SK-N-SH (cell line): ENCODE measurements around the gene ENTPD2. TPM values are rescaled to one million over a fixed set of nuclear protein-coding genes. Genes with fewer than 3 reads are reported as not detected.

Experiments used
- CTCF ChIA-PET: fragments of 300-600, 350-600 bp; formaldehyde crosslinking; extraction: SDS; loops from one replicate; lab custom pipeline; 2021; lab: Yijun Ruan, JAX
- POLR2A ChIA-PET: fragments of 350-600 bp; sonication (Branson Sonifier 250); formaldehyde crosslinking; extraction: SDS; loops from one replicate; lab custom pipeline; 2020; ENCODE audit warnings: antibody characterized with exemption, inconsistent platforms; lab: Yijun Ruan, JAX
- DNase-seq: peaks from one replicate; pipeline ENCODE4 v3.0.0; 2012
- H2AFZ ChIP-seq: fragments of 200-600 bp; sonication (generic); 2 replicates; pipeline ENCODE4 v1.8.1; 2016; ENCODE audit warnings: antibody characterized with exemption, mild to moderate bottlenecking, low read depth
- H3F3A ChIP-seq: fragments of 200-600 bp; sonication (generic); replicated peaks from 2 replicates; pipeline ENCODE3; 2016; ENCODE audit warnings: antibody characterized with exemption, mild to moderate bottlenecking; ENCODE audit not compliant: insufficient read depth
- H3K27ac ChIP-seq, 2 experiments: fragments of 200-500 bp in 1 of 2; fragments of 200-600 bp in 1 of 2; sonication (Bioruptor generic) in 1 of 2; sonication (generic), shearing (Covaris generic) in 1 of 2; 2 replicates each; pipeline versions ENCODE4 v1.5.1 to v1.6.1; 2014 to 2016; ENCODE audit warnings: low read depth in 2 of 2, inconsistent platforms in 1 of 2, low read length in 1 of 2, mild to moderate bottlenecking in 1 of 2, mixed read lengths in 1 of 2
- H3K27me3 ChIP-seq: fragments of 200-600 bp; sonication (generic), shearing (Covaris generic); 2 replicates; pipeline ENCODE4 v1.6.1; 2016; ENCODE audit warnings: mixed run types; ENCODE audit not compliant: insufficient read depth
- H3K36me3 ChIP-seq, 2 experiments: fragments of 200-500 bp in 1 of 2; fragments of 200-600 bp in 1 of 2; sonication (Bioruptor generic) in 1 of 2; sonication (generic) in 1 of 2; replicated peaks in 1 of 2; 2 replicates each; pipeline versions ENCODE3 to v1.5.1; 2014 to 2016; ENCODE audit warnings: low read length in 1 of 2, mild to moderate bottlenecking in 1 of 2; ENCODE audit not compliant: insufficient read depth in 2 of 2, control insufficient read depth in 1 of 2
- H3K4me1 ChIP-seq, 2 experiments: fragments of 200-500 bp in 1 of 2; fragments of 200-600 bp in 1 of 2; sonication (Bioruptor generic) in 1 of 2; sonication (generic), shearing (Covaris generic) in 1 of 2; 2 replicates each; pipeline versions ENCODE4 v1.5.1 to v1.6.1; 2014 to 2016; ENCODE audit warnings: low read depth in 1 of 2, low read length in 1 of 2, mixed run types in 1 of 2; ENCODE audit not compliant: insufficient read depth in 2 of 2, control insufficient read depth in 1 of 2
- H3K4me2 ChIP-seq: fragments of 200-600 bp; sonication (generic), shearing (Covaris generic); 2 replicates; pipeline ENCODE4 v1.6.1; 2017; ENCODE audit warnings: mixed run types
- H3K4me3 ChIP-seq, 2 experiments: fragments of 200-500 bp in 1 of 2; fragments of 200-600 bp in 1 of 2; sonication (Bioruptor generic) in 1 of 2; sonication (generic), shearing (Covaris generic) in 1 of 2; 2 replicates each; pipeline versions ENCODE4 v1.5.1 to v1.8.1; 2014 to 2016; ENCODE audit warnings: low read depth in 2 of 2, inconsistent platforms in 1 of 2, low read length in 1 of 2, mild to moderate bottlenecking in 1 of 2, mixed read lengths in 1 of 2, moderate library complexity in 1 of 2
- H3K79me2 ChIP-seq: fragments of 200-600 bp; sonication (generic); 2 replicates; pipeline ENCODE4 v1.8.1; 2017; ENCODE audit warnings: mild to moderate bottlenecking; ENCODE audit not compliant: insufficient read depth
- H3K9ac ChIP-seq: fragments of 200-600 bp; sonication (generic); 2 replicates; pipeline ENCODE4 v1.6.1; 2017; ENCODE audit warnings: mixed run types
- H3K9me2 ChIP-seq: fragments of 200-600 bp; sonication (generic); 2 replicates; pipeline ENCODE4 v1.6.1; 2017; ENCODE audit warnings: mixed run types
- H3K9me3 ChIP-seq: fragments of 200-600 bp; sonication (generic); 2 replicates; pipeline ENCODE4 v1.6.1; 2017; ENCODE audit warnings: mixed run types, mild to moderate bottlenecking, moderate library complexity
- H4K20me1 ChIP-seq: fragments of 200-600 bp; sonication (generic); 2 replicates; pipeline ENCODE4 v1.6.1; 2017; ENCODE audit warnings: mild to moderate bottlenecking, mixed run types; ENCODE audit not compliant: insufficient read depth
- CHD2 ChIP-seq: fragments of 150-350 bp; IDR thresholded peaks from 2 replicates; pipeline ENCODE4 v1.6.1; 2018; ENCODE audit warnings: low read length; ENCODE audit not compliant: partially characterized antibody
- ELF1 ChIP-seq: IDR thresholded peaks from 2 replicates; pipeline ENCODE4 v1.4.0; 2012
- EP300 ChIP-seq, 2 experiments: IDR thresholded peaks; 2 replicates each; pipeline versions ENCODE4 v1.4.0 to v1.6.1; 2012; ENCODE audit warnings: borderline replicate concordance in 1 of 2, low read depth in 1 of 2, low read length in 1 of 2
- EZH2phosphoT487 ChIP-seq: fragments of 200-600 bp; sonication (generic); IDR thresholded peaks from 2 replicates; pipeline ENCODE4 v1.6.1; 2017; ENCODE audit warnings: low read depth, mixed run types, mild to moderate bottlenecking, antibody characterized with exemption, moderate library complexity, borderline replicate concordance
- FOSL2 ChIP-seq: IDR thresholded peaks from 2 replicates; pipeline ENCODE4 v1.4.0; 2012; ENCODE audit warnings: low read depth, mild to moderate bottlenecking, moderate library complexity, borderline replicate concordance
- GATA2 ChIP-seq: sonication (generic); formaldehyde crosslinking; IDR thresholded peaks from 2 replicates; pipeline ENCODE4 v1.5.0; 2020; ENCODE audit warnings: mild to moderate bottlenecking, missing genetic modification reagents
- JUND ChIP-seq: IDR thresholded peaks from 2 replicates; pipeline ENCODE4 v1.4.0; 2012
- MEF2A ChIP-seq: IDR thresholded peaks from 2 replicates; pipeline ENCODE4 v1.4.0; 2012; ENCODE audit warnings: low read depth, borderline replicate concordance
- MXI1 ChIP-seq: IDR thresholded peaks from 2 replicates; pipeline ENCODE4 v1.6.1; 2012; ENCODE audit warnings: mild to moderate bottlenecking, low read depth, low read length, improper control_type of control experiment
- NFIC ChIP-seq: IDR thresholded peaks from 2 replicates; pipeline ENCODE4 v1.4.0; 2012; ENCODE audit warnings: borderline replicate concordance
- RCOR1 ChIP-seq: fragments of 150-350 bp; IDR thresholded peaks from 2 replicates; pipeline ENCODE4 v1.6.1; 2017; ENCODE audit warnings: antibody characterized with exemption, low read length
- RXRA ChIP-seq: IDR thresholded peaks from 2 replicates; pipeline ENCODE4 v1.4.0; 2012; ENCODE audit warnings: low read depth, mild to moderate bottlenecking, borderline replicate concordance
- SIN3A ChIP-seq: IDR thresholded peaks from 2 replicates; pipeline ENCODE4 v1.6.1; 2012; ENCODE audit warnings: low read depth, mild to moderate bottlenecking, low read length, moderate library complexity, borderline replicate concordance
- SMC3 ChIP-seq: IDR thresholded peaks from 2 replicates; pipeline ENCODE4 v1.6.1; 2012; ENCODE audit warnings: low read depth, low read length, improper control_type of control experiment
- TCF12 ChIP-seq: IDR thresholded peaks from 2 replicates; pipeline ENCODE4 v1.4.0; 2012
- ZBTB33 ChIP-seq: IDR thresholded peaks from 2 replicates; pipeline ENCODE4 v1.4.0; 2012; ENCODE audit warnings: low read depth, borderline replicate concordance
- WGBS: methylation state at CpG from one replicate; pipeline ENCODE4 v1.1.6; 2017; ENCODE audit warnings: low lambda C conversion rate; 5-methylcytosine and 5-hydroxymethylcytosine counted together
- polyA plus RNA-seq, 3 experiments: library from polyadenylated mRNA; depleted of rRNA; stranded (reverse); fragments of >200 nt; gene quantifications; 2 replicates each; pipeline ENCODE4 v1.2.3, GENCODE V29; 2012
- TF ChIP-seq, protein P1 (sequence below): fragments of 200-600 bp; sonication (generic); IDR thresholded peaks from 2 replicates; pipeline ENCODE4 v1.6.1; 2017; ENCODE audit warnings: antibody characterized with exemption, mild to moderate bottlenecking, moderate library complexity
- TF ChIP-seq, protein P2 (sequence below): IDR thresholded peaks from 2 replicates; pipeline ENCODE4 v1.4.0; 2012; ENCODE audit warnings: low read depth
- TF ChIP-seq, protein P3 (sequence below): IDR thresholded peaks from 2 replicates; pipeline ENCODE4 v1.6.1; 2012; ENCODE audit warnings: mild to moderate bottlenecking, low read depth, low read length, moderate library complexity

The ENTPD2 gene
- polyA plus RNA-seq, 1 of the 3 experiments (the other 2 are of a cell fraction) = not detected

DNA sequence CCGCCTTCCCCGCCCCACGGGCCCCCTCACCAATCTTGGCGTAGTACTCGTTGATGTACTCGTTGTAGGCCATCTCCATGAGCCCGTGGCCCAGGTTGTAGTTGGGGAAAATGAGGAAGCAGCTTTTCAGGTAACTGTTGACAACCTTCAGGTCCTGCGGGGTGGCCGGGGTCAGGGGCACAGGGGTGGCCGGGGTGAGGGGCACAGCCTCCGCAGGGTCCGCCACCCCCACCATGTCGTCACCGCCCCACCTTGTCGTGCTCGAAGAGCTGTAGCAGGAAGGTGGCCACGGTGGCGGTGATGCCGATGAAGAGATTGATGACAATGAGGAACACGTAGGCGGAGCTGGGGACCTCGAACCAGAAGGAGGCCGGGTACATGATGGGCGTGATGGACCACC is 42.7 kb downstream of the ENTPD2 start:
- H2AFZ ChIP-seq = no peak overlapping the region
- H3K4me3 ChIP-seq = no peak overlapping the region
- H3K9me3 ChIP-seq = no peaks in the 10 kb centered on the region
- CTCF ChIA-PET = interaction anchor here (1.1 to 2.2 kb wide), 3 partner anchors 18 to 63 kb away, joined by 3 to 10 read pairs (median 3); no protein-coding TSS in a partner anchor
- TF ChIP-seq FOSL2 = no peak
- no peak for TF ChIP-seq CHD2
- TF ChIP-seq GATA2 (CRISPR knock-in tag) = no peak
- TF ChIP-seq JUND = no peak
- no peak for TF ChIP-seq EP300 (IDR thresholded peaks at IDR 0.05; ENCODE audit: borderline replicate concordance in 1 of 2, low read depth in 1 of 2, low read length in 1 of 2)
- no peak for TF ChIP-seq TCF12
- TF ChIP-seq SIN3A = no peak
- no peak for TF ChIP-seq RCOR1
- no peak for TF ChIP-seq ELF1
- TF ChIP-seq, all 33 proteins: peak for 0
- POLR2A ChIA-PET = no interaction called here
- Histone ChIP-seq H3K9me2 (no peaks in the 10 kb centered on the region), H3K36me3 (peaks cover 0 to 15% of the 10 kb centered on the region in 2 experiments), H3K27me3 (no peaks in the 10 kb centered on the region), H4K20me1 (no peaks in the 10 kb centered on the region), H3K79me2 (no peaks in the 10 kb centered on the region), H3K4me2 (no peak overlapping the region), H3F3A (no peaks in the 10 kb centered on the region), H3K27ac (no peak overlapping the region), H3K4me1 (no peaks in the 10 kb centered on the region), H3K9ac (no peak overlapping the region)
- DNase-seq = no peak
- WGBS = 97% methylated on average over 24 of the region's 24 CpGs

DNA sequence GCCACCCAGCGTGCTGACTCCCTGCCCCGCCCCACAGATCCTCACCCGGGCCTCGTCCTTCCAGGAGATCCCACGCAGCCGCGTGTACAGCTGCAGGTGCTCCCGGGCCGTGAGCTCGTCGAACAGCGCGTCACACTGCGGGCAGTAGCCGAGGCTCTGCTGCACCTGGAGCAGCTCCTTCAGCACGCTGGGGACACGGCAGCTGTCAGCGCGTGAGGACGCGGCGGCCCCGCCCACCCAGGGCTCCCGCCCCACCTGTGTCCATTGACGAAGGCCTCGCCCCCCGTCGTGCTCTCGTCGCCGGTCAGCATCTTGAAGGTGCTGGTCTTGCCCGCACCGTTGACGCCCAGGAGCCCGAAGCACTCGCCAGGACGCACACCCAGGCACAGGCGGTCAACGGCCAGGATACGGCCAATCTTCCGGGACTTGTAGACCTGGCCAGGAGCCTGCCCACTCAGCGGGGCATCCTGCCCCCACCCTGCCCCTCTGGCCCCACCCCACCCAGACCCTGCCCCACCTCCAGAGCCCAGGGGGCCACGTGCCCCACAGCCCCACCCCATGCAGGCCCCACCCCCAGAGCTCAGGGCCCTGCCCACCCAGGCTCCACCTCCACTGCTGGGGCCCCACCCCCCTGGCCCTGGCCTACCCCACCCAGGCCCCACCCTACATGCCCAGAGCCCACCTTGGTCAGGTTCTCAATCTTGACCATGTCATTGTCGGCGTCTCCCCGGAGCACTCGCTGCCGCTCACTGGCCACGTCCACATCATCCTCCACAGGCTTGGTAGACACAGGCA is 43.7 kb downstream of the ENTPD2 start:
- CTCF ChIA-PET = interaction anchor here (0.7 to 2.2 kb wide), 5 partner anchors 18 to 37 kb away, joined by 3 to 10 read pairs (median 6); partner anchors contain the start of genes ABCA2 and PAXX
- no peak overlapping the region for H3K9ac ChIP-seq
- H3K79me2 ChIP-seq = no peaks in the 10 kb centered on the region
- no peak overlapping the region for H3K4me3 ChIP-seq
- H3K27me3 ChIP-seq = no peaks in the 10 kb centered on the region
- no peaks in the 10 kb centered on the region for H3F3A ChIP-seq
- no peaks in the 10 kb centered on the region for H3K9me3 ChIP-seq
- no peak overlapping the region for H2AFZ ChIP-seq
- peaks cover 0 to 10% of the 10 kb centered on the region in 2 experiments for H3K36me3 ChIP-seq
- no peak overlapping the region for H3K4me2 ChIP-seq
- H3K9me2 ChIP-seq = no peaks in the 10 kb centered on the region
- no peaks in the 10 kb centered on the region for H3K4me1 ChIP-seq
- no peaks in the 10 kb centered on the region for H4K20me1 ChIP-seq
- no peak for DNase-seq
- 97% methylated on average over 12 of the region's 49 CpGs for WGBS
- H3K27ac ChIP-seq = no peak overlapping the region
- POLR2A ChIA-PET = no interaction called here
- TF ChIP-seq EP300 (IDR thresholded peaks at IDR 0.05; ENCODE audit: borderline replicate concordance in 1 of 2, low read depth in 1 of 2, low read length in 1 of 2) = no peak
- TF ChIP-seq, protein P1, sequence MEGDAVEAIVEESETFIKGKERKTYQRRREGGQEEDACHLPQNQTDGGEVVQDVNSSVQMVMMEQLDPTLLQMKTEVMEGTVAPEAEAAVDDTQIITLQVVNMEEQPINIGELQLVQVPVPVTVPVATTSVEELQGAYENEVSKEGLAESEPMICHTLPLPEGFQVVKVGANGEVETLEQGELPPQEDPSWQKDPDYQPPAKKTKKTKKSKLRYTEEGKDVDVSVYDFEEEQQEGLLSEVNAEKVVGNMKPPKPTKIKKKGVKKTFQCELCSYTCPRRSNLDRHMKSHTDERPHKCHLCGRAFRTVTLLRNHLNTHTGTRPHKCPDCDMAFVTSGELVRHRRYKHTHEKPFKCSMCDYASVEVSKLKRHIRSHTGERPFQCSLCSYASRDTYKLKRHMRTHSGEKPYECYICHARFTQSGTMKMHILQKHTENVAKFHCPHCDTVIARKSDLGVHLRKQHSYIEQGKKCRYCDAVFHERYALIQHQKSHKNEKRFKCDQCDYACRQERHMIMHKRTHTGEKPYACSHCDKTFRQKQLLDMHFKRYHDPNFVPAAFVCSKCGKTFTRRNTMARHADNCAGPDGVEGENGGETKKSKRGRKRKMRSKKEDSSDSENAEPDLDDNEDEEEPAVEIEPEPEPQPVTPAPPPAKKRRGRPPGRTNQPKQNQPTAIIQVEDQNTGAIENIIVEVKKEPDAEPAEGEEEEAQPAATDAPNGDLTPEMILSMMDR = no peak
- no peak for TF ChIP-seq RXRA
- TF ChIP-seq, protein P2, sequence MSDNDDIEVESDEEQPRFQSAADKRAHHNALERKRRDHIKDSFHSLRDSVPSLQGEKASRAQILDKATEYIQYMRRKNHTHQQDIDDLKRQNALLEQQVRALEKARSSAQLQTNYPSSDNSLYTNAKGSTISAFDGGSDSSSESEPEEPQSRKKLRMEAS = no peak
- TF ChIP-seq EZH2phosphoT487 = no peak
- no peak for TF ChIP-seq SIN3A
- no peak for TF ChIP-seq RCOR1
- no peak for TF ChIP-seq NFIC
- no peak for TF ChIP-seq GATA2 (CRISPR knock-in tag)
- no peak for TF ChIP-seq MXI1
- no peak for TF ChIP-seq ZBTB33
- TF ChIP-seq FOSL2 = no peak
- TF ChIP-seq, protein P3, sequence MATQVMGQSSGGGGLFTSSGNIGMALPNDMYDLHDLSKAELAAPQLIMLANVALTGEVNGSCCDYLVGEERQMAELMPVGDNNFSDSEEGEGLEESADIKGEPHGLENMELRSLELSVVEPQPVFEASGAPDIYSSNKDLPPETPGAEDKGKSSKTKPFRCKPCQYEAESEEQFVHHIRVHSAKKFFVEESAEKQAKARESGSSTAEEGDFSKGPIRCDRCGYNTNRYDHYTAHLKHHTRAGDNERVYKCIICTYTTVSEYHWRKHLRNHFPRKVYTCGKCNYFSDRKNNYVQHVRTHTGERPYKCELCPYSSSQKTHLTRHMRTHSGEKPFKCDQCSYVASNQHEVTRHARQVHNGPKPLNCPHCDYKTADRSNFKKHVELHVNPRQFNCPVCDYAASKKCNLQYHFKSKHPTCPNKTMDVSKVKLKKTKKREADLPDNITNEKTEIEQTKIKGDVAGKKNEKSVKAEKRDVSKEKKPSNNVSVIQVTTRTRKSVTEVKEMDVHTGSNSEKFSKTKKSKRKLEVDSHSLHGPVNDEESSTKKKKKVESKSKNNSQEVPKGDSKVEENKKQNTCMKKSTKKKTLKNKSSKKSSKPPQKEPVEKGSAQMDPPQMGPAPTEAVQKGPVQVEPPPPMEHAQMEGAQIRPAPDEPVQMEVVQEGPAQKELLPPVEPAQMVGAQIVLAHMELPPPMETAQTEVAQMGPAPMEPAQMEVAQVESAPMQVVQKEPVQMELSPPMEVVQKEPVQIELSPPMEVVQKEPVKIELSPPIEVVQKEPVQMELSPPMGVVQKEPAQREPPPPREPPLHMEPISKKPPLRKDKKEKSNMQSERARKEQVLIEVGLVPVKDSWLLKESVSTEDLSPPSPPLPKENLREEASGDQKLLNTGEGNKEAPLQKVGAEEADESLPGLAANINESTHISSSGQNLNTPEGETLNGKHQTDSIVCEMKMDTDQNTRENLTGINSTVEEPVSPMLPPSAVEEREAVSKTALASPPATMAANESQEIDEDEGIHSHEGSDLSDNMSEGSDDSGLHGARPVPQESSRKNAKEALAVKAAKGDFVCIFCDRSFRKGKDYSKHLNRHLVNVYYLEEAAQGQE = no peak
- no peak for TF ChIP-seq MEF2A
- no peak for TF ChIP-seq SMC3
